K562 (cell line): ENCODE measurements around the gene CNGB1. TPM values are rescaled to one million over a fixed set of nuclear protein-coding genes. Genes with fewer than 3 reads are reported as not detected.

ENCODE experiments used
- ATAC-seq: fragments of 200-7000 bp; cut with Tn5 transposase; 3 replicates; pipeline ENCODE4 v1.9.1; 2020; ENCODE audit warnings: moderate library complexity
- BruUV-seq: library from RNA; stranded (reverse); fragments of 400-500 nt; replicated peaks from 2 replicates; lab custom pipeline; 2021; lab: Mats Ljungman, UMichigan
- CTCF ChIA-PET: fragments of 300-600 bp; formaldehyde crosslinking; extraction: SDS; loops from one replicate; lab custom pipeline; 2021; ENCODE audit warnings: low intra/inter-chr PET ratio; lab: Yijun Ruan, JAX
- POLR2A ChIA-PET: fragments of 300-600, 350-650 bp; sonication (Branson Sonifier 250); formaldehyde crosslinking; extraction: SDS; loops from one replicate; lab custom pipeline; 2021; ENCODE audit warnings: antibody characterized with exemption, inconsistent platforms; lab: Yijun Ruan, JAX
- DNase-seq, 4 experiments: peaks; one replicate each; pipeline versions ENCODE4 v3.0.0 to v3.0.0-alpha.2; 2011 to 2018; ENCODE audit warnings: low spot score in 3 of 4, mixed read lengths in 3 of 4; ENCODE audit errors: extremely low read depth in 1 of 4
- FAIRE-seq: peaks from 2 replicates; lab custom pipeline; 2011; peaks lifted over from hg19 to GRCh38; lab: Jason Lieb, UNC
- H2AFZ ChIP-seq: 2 replicates; pipeline ENCODE4 v1.6.0; 2011; ENCODE audit warnings: low read depth, low read length, control low read depth, inconsistent platforms
- H3K27ac ChIP-seq: fragments of 200-600 bp; 3 replicates; pipeline ENCODE4 v1.8.0; 2011; ENCODE audit warnings: low read depth, mild to moderate bottlenecking, control low read depth, inconsistent platforms, low read length, moderate library complexity, mixed read lengths; ENCODE audit errors: extremely low read depth
- H3K27me3 ChIP-seq, 2 experiments: fragments of 300-600 bp in 1 of 2; 2 replicates in 1 of 2; 3 replicates in 1 of 2; pipeline versions ENCODE4 v1.6.0 to v1.8.0; 2011; ENCODE audit warnings: inconsistent platforms in 2 of 2, low read length in 2 of 2, mild to moderate bottlenecking in 1 of 2, mixed read lengths in 1 of 2, moderate library complexity in 1 of 2; ENCODE audit not compliant: control insufficient read depth in 2 of 2, insufficient read depth in 2 of 2
- H3K36me3 ChIP-seq: fragments of 300-600 bp; 3 replicates; pipeline ENCODE4 v1.8.0; 2011; ENCODE audit warnings: mild to moderate bottlenecking, low read length, inconsistent platforms; ENCODE audit not compliant: control insufficient read depth, insufficient read depth
- H3K4me1 ChIP-seq, 2 experiments: fragments of 200-600 bp in 1 of 2; replicated peaks in 1 of 2; 2 replicates in 1 of 2; 3 replicates in 1 of 2; pipeline versions ENCODE4 v1.5.1 to v1.8.0; 2011; ENCODE audit warnings: inconsistent platforms in 2 of 2, low read length in 2 of 2, mild to moderate bottlenecking in 1 of 2, mixed read lengths in 1 of 2, moderate library complexity in 1 of 2; ENCODE audit not compliant: control insufficient read depth in 2 of 2, insufficient read depth in 2 of 2
- H3K4me2 ChIP-seq: 2 replicates; pipeline ENCODE4 v1.6.1; 2011; ENCODE audit warnings: low read length, control low read depth, inconsistent platforms, mixed read lengths; ENCODE audit not compliant: insufficient read depth
- H3K4me3 ChIP-seq: fragments of 200-600 bp; sonication (generic), shearing (Covaris generic); 2 replicates; pipeline ENCODE4 v1.5.1; 2016; ENCODE audit warnings: control low read depth, inconsistent platforms
- H3K79me2 ChIP-seq: fragments of 200-600 bp; 3 replicates; pipeline ENCODE4 v1.8.0; 2011; ENCODE audit warnings: low read length, inconsistent platforms; ENCODE audit not compliant: control insufficient read depth, insufficient read depth
- H3K9ac ChIP-seq, 2 experiments: 2 replicates each; pipeline versions ENCODE4 v1.6.0 to v1.6.1; 2011; ENCODE audit warnings: low read depth in 2 of 2, low read length in 2 of 2, control low read depth in 1 of 2, inconsistent platforms in 1 of 2, mild to moderate bottlenecking in 1 of 2, mixed read lengths in 1 of 2; ENCODE audit not compliant: insufficient read depth in 1 of 2
- H3K9me1 ChIP-seq: one replicate; pipeline ENCODE4 v1.6.0; 2011; ENCODE audit warnings: inconsistent platforms, mild to moderate bottlenecking, low read length, moderate library complexity; ENCODE audit not compliant: control insufficient read depth, insufficient read depth
- H3K9me3 ChIP-seq: replicated peaks from 2 replicates; pipeline ENCODE4 v1.5.1; 2011; ENCODE audit warnings: low read depth, low read length, inconsistent platforms; ENCODE audit not compliant: control insufficient read depth, insufficient read depth
- H4K20me1 ChIP-seq: replicated peaks from 2 replicates; pipeline ENCODE4 v1.6.1; 2011; ENCODE audit warnings: low read length, inconsistent platforms, mixed read lengths; ENCODE audit not compliant: control insufficient read depth, insufficient read depth
- BMI1 ChIP-seq: fragments of 150-350 bp; IDR thresholded peaks from 2 replicates; pipeline ENCODE4 v1.6.1; 2014; ENCODE audit warnings: low read length
- ETV6 ChIP-seq, 3 experiments: fragments of 150-350 bp in 1 of 3; sonication (generic) in 1 of 3; formaldehyde crosslinking in 1 of 3; IDR thresholded peaks; 2 replicates each; pipeline versions ENCODE4 v1.6.1 to v1.8.0; 2014 to 2022; ENCODE audit warnings: borderline replicate concordance in 2 of 3, low read depth in 2 of 3, antibody characterized with exemption in 1 of 3, low read length in 1 of 3, mild to moderate bottlenecking in 1 of 3, missing genetic modification reagents in 1 of 3
- HNRNPH1 ChIP-seq: fragments of 200-400 bp; formaldehyde crosslinking; optimal IDR thresholded peaks from 2 replicates; pipeline ENCODE3; 2017; ENCODE audit warnings: low read depth, mild to moderate bottlenecking, low read length, moderate library complexity
- POLR2G ChIP-seq: fragments of 200-400 bp; formaldehyde crosslinking; IDR thresholded peaks from 2 replicates; pipeline ENCODE4 v1.6.1; 2017; ENCODE audit warnings: low read depth, mild to moderate bottlenecking, antibody characterized with exemption, low read length, moderate library complexity
- RBFOX2 ChIP-seq: fragments of 200-400 bp; formaldehyde crosslinking; IDR thresholded peaks from 2 replicates; pipeline ENCODE4 v1.6.1; 2017; ENCODE audit warnings: low read depth, mild to moderate bottlenecking, low read length, moderate library complexity
- ZNF124 ChIP-seq: sonication (generic); formaldehyde crosslinking; IDR thresholded peaks from 2 replicates; pipeline ENCODE4 v1.8.1; 2022; ENCODE audit warnings: missing genetic modification reagents
- WGBS: fragments of 100-300 bp; shearing (Covaris generic); methylation state at CpG from one replicate; pipeline ENCODE4 v1.1.6; 2016; ENCODE audit warnings: low coverage, mixed read lengths; ENCODE audit not compliant: insufficient coverage; ENCODE audit errors: missing lambda C conversion rate; 5-methylcytosine and 5-hydroxymethylcytosine counted together
- in situ Hi-C: fragments of 300-500 bp; cut with MboI; formaldehyde crosslinking; loops from 4 replicates; pipeline ENCODE4 v1.15.0; 2018; ENCODE audit warnings: inconsistent platforms, mixed read lengths
- intact Hi-C: fragments of 100-400 bp; cut with micrococcal nuclease; formaldehyde crosslinking; loops from 2 replicates; pipeline ENCODE4 v1.14.2; 2022
- polyA plus RNA-seq, 8 experiments: library from polyadenylated mRNA; depleted of rRNA in 4 of 8; stranded (reverse) in 5 of 8; unstranded in 3 of 8; fragments of >200 nt; fragmentation: Nextera tagmentation in 2 of 8; fragmentation: Illumina TruSeq in 1 of 8; extraction: Ambion mirVana in 2 of 8; extraction: Trizol in 1 of 8; gene quantifications; 2 replicates each; pipeline versions ENCODE4 v1.2.1 to v1.2.3, GENCODE V29; 2011 to 2014; ENCODE audit warnings: inconsistent platforms in 1 of 8, missing spikeins in 1 of 8
- total RNA-seq, 7 experiments: library from RNA; depleted of rRNA in 6 of 7; stranded (reverse); fragments of >200 nt in 6 of 7; fragmentation: Illumina TruSeq in 2 of 7; extraction: Trizol in 2 of 7; gene quantifications; 2 replicates each; pipeline versions ENCODE4 v1.2.1 to v1.2.3, GENCODE V29; 2011 to 2021; ENCODE audit warnings: low replicate concordance in 1 of 7

The CNGB1 gene
- total and polyA plus RNA-seq, 9 of the 15 experiments (the other 6 are each of a cell fraction or from before 2014, with no cell fraction given) = not detected

DNA sequence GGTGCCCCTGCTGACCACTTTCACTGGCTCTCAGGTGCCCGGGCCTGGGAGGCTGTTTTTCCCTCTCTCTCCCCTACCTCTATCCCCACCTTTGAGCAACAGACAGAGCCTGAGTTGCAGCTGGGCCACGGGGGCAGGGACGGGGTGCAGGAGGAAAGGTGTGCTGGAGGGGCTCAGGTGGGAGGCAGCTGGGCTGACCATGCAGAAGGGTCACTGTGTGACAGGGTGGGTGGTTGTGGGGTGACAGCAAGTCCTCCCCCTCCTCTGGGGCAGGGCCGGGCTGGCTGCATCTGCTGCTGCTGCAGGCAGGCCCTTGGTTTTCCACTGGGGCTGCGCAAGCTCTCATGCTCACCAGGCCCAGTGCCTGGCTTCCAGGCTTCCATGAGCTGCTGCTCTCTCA lies 23.0 kb upstream of the CNGB1 start:
- no peak overlapping the region for H3K4me2 ChIP-seq
- H3K27me3 ChIP-seq = no peaks in the 10 kb centered on the region
- TF ChIP-seq ETV6 (IDR thresholded peaks at IDR 0.05; ENCODE audit: borderline replicate concordance in 1 of 2, low read depth in 2 of 2, low read length in 1 of 2) (no peak), ETV6 (CRISPR knock-in tag; IDR thresholded peaks at IDR 0.05; ENCODE audit: borderline replicate concordance) (no peak), RBFOX2 (peak; percentile 40; the same call in 1 of the 2 replicates), POLR2G (peak; percentile 36; the same call in 1 of the 2 replicates)
- H3K9me3 ChIP-seq = no peaks in the 10 kb centered on the region
- ATAC-seq (no peak), FAIRE-seq (no peak), DNase-seq (no peak)
- no peak overlapping the region for H3K27ac ChIP-seq
- in situ Hi-C loops = no loop called here
- H3K36me3 ChIP-seq = peaks cover 14% of the 10 kb centered on the region; the same call in 2 of the 3 replicates
- ChIA-PET POLR2A (interaction anchor here (0.5 to 1.4 kb wide), 3 partner anchors 17 to 433 kb away, joined by 3 to 5 read pairs (median 4); a partner anchor contains a TSS), CTCF (interaction anchor here (0.7 to 1.1 kb wide), 2 partner anchors 130 to 346 kb away, joined by 4 read pairs; no protein-coding TSS in a partner anchor)
- H3K9me1 ChIP-seq = peaks cover 4% of the 10 kb centered on the region
- no peak overlapping the region for H2AFZ ChIP-seq
- peaks cover 7 to 15% of the 10 kb centered on the region in 2 experiments; a peak in 4 of 5 replicates for H3K4me1 ChIP-seq
- H4K20me1 ChIP-seq = no peaks in the 10 kb centered on the region
- intact Hi-C loops = loop anchor here (10.0 kb wide), 1 partner anchor 349 kb away; no protein-coding TSS in a partner anchor
- H3K79me2 ChIP-seq = no peaks in the 10 kb centered on the region
- no peak overlapping the region for H3K4me3 ChIP-seq
- H3K9ac ChIP-seq = peak overlapping the region in 1 of 2 experiments; percentile 38; a peak in 1 of 4 replicates
- 83% methylated on average over 2 of the region's 5 CpGs for WGBS
- no TSS peak for BruUV-seq

DNA sequence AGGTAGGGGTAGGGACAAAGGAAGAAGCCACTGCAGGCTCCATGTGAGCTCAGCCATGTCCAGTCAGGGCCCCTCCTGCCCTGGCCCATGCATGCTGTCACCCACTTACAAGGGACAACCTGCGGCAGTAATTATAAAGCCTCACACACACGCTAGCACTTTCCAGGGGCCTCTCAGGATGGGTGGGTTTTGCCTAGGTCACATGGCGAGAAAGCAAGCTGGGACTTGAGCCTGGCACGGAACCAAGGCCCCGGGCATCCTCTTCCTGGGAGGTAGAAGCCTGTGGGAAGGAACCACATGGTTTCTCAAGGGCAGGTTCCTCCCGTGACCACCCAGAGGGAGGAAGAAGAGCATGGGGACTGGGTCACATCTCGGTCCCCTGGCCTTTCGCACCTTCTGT lies 22.5 kb upstream of the CNGB1 start:
- H3K79me2 ChIP-seq = no peaks in the 10 kb centered on the region
- H2AFZ ChIP-seq = no peak overlapping the region
- WGBS = 73% methylated on average over 8 of the region's 8 CpGs
- no TSS peak for BruUV-seq
- no peak for ATAC-seq
- peaks cover 4 to 10% of the 10 kb centered on the region in 2 experiments; a peak in 4 of 5 replicates for H3K4me1 ChIP-seq
- CTCF ChIA-PET = interaction anchor here (0.7 kb wide), 1 partner anchor 347 kb away, joined by 4 read pairs; no protein-coding TSS in a partner anchor
- in situ Hi-C loops = no loop called here
- no peak overlapping the region for H3K4me2 ChIP-seq
- peaks cover 14% of the 10 kb centered on the region; the same call in 2 of the 3 replicates for H3K36me3 ChIP-seq
- no peak for FAIRE-seq
- no peaks in the 10 kb centered on the region for H4K20me1 ChIP-seq
- DNase-seq = no peak
- H3K27ac ChIP-seq = no peak overlapping the region
- intact Hi-C loops = loop anchor here (10.0 kb wide), 1 partner anchor 349 kb away; no protein-coding TSS in a partner anchor
- H3K9me3 ChIP-seq = no peaks in the 10 kb centered on the region
- peaks cover 4% of the 10 kb centered on the region for H3K9me1 ChIP-seq
- H3K27me3 ChIP-seq = no peaks in the 10 kb centered on the region
- H3K4me3 ChIP-seq = no peak overlapping the region
- POLR2A ChIA-PET = interaction anchor here (0.5 to 1.4 kb wide), 3 partner anchors 10 to 24 kb away, joined by 4 to 5 read pairs (median 4); a partner anchor contains a TSS
- peak overlapping the region in 1 of 2 experiments; percentile 41; a peak in 1 of 4 replicates for H3K9ac ChIP-seq
- TF ChIP-seq BMI1 (no peak), ZNF124 (CRISPR knock-in tag) (no peak), HNRNPH1 (no peak)
